ENCODE results near the gene ARAP1.

The ARAP1 gene

GRCh38 chr11:72779495-72780128, 27.4 kb upstream of the ARAP1 start:
- DNase-seq, result no peak

- no peak for DNase-seq
Measured at GRCh38 chr11:72778535-72779494, 26.6 kb upstream of the ARAP1 start.

GRCh38 chr11:72777755-72778278, 25.6 kb upstream of the ARAP1 start:
- no peak for DNase-seq

GRCh38 chr11:72776844-72777754, 24.9 kb upstream of the ARAP1 start:
- no peak for DNase-seq

- no peak for DNase-seq
Measured at GRCh38 chr11:72776117-72776843, 24.1 kb upstream of the ARAP1 start.

- no peak for DNase-seq
Measured at GRCh38 chr11:72775288-72776110, 23.3 kb upstream of the ARAP1 start.

GRCh38 chr11:72774499-72774898, 22.3 kb upstream of the ARAP1 start:
- no peak for DNase-seq

GRCh38 chr11:72773696-72774095, 21.5 kb upstream of the ARAP1 start:
- DNase-seq, result no peak

GRCh38 chr11:72773291-72773690, 21.1 kb upstream of the ARAP1 start:
- no peak for DNase-seq

- no peak for DNase-seq
Measured at GRCh38 chr11:72772059-72772458, 19.9 kb upstream of the ARAP1 start.

- no peak for DNase-seq
Measured at GRCh38 chr11:72771507-72771906, 19.3 kb upstream of the ARAP1 start.

- DNase-seq, result no peak
Measured at GRCh38 chr11:72770799-72771198, 18.6 kb upstream of the ARAP1 start.

GRCh38 chr11:72769680-72770079, 17.5 kb upstream of the ARAP1 start:
- no peak for DNase-seq

GRCh38 chr11:72768581-72768980, 16.4 kb upstream of the ARAP1 start:
- DNase-seq, result no peak

GRCh38 chr11:72767203-72768062, 15.2 kb upstream of the ARAP1 start:
- no peak for DNase-seq

GRCh38 chr11:72766152-72766902, 14.1 kb upstream of the ARAP1 start:
- DNase-seq, result no peak

GRCh38 chr11:72764503-72764902, 12.3 kb upstream of the ARAP1 start:
- no peak for DNase-seq

- no peak for DNase-seq
Measured at GRCh38 chr11:72763823-72764222, 11.6 kb upstream of the ARAP1 start.

GRCh38 chr11:72762641-72763304, 10.6 kb upstream of the ARAP1 start:
- DNase-seq, result no peak

Measured in activated T-cell treated with anti-CD3 and anti-CD28 coated beads, Interleukin-2, amount 50 U/mL, for 1 hour (primary cell).